HepG2 (cell line): Measurements from ENCODE around the gene THUMPD2. TPM values are rescaled to one million over a fixed set of nuclear protein-coding genes. Genes with fewer than 3 reads are reported as not detected.

ENCODE experiments used
- DR1 ChIP-seq: sonication (generic); formaldehyde crosslinking; IDR thresholded peaks from 2 replicates; pipeline ENCODE4 v1.8.0; 2021; ENCODE audit warnings: mild to moderate bottlenecking, missing genetic modification reagents, inconsistent platforms
- ELK4 ChIP-seq: sonication (generic); formaldehyde crosslinking; IDR thresholded peaks from 2 replicates; pipeline ENCODE4 v1.9.0; 2021; ENCODE audit warnings: missing genetic modification reagents, borderline replicate concordance
- MLXIP ChIP-seq: sonication (generic); formaldehyde crosslinking; IDR thresholded peaks from 2 replicates; pipeline ENCODE4 v1.9.0; 2021; ENCODE audit warnings: missing genetic modification reagents, borderline replicate concordance
- RAD51 ChIP-seq: fragments of 450-650 bp; IDR thresholded peaks from 2 replicates; pipeline ENCODE4 v1.6.1; 2016; ENCODE audit warnings: borderline replicate concordance
- RBAK ChIP-seq: sonication (generic); formaldehyde crosslinking; IDR thresholded peaks from 2 replicates; pipeline ENCODE4 v1.5.1; 2020; ENCODE audit warnings: mild to moderate bottlenecking, missing genetic modification reagents
- REPIN1 ChIP-seq: sonication (generic); formaldehyde crosslinking; IDR thresholded peaks from 2 replicates; pipeline ENCODE4 v1.8.0; 2022; ENCODE audit warnings: missing genetic modification reagents, low read depth, mild to moderate bottlenecking, borderline replicate concordance
- TBP ChIP-seq: sonication (generic); formaldehyde crosslinking; IDR thresholded peaks from 2 replicates; pipeline ENCODE4 v1.5.0; 2020; ENCODE audit warnings: missing genetic modification reagents
- ZNF326 ChIP-seq: sonication (generic); formaldehyde crosslinking; IDR thresholded peaks from 2 replicates; pipeline ENCODE4 v1.4.0; 2020; ENCODE audit warnings: missing genetic modification reagents, borderline replicate concordance
- ZNF34 ChIP-seq: sonication (generic); formaldehyde crosslinking; IDR thresholded peaks from 2 replicates; pipeline ENCODE4 v1.4.0; 2020; ENCODE audit warnings: mild to moderate bottlenecking, missing genetic modification reagents, borderline replicate concordance
- ZNF354B ChIP-seq: sonication (generic); formaldehyde crosslinking; IDR thresholded peaks from 2 replicates; pipeline ENCODE4 v1.8.0; 2022; ENCODE audit warnings: mild to moderate bottlenecking, missing genetic modification reagents
- ZNF567 ChIP-seq: sonication (generic); formaldehyde crosslinking; IDR thresholded peaks from 2 replicates; pipeline ENCODE4 v1.8.1; 2023; ENCODE audit warnings: mild to moderate bottlenecking, missing genetic modification reagents, borderline replicate concordance
- ZNF646 ChIP-seq: sonication (generic); formaldehyde crosslinking; IDR thresholded peaks from 2 replicates; pipeline ENCODE4 v1.9.0; 2021; ENCODE audit warnings: mild to moderate bottlenecking, missing genetic modification reagents
- polyA plus RNA-seq, 8 experiments: library from polyadenylated mRNA; depleted of rRNA in 3 of 8; stranded (reverse) in 7 of 8; unstranded in 1 of 8; fragments of >200 nt; fragmentation: Illumina TruSeq in 4 of 8; extraction: Trizol in 4 of 8; gene quantifications; 2 replicates each; pipeline versions ENCODE4 v1.2.1 to v1.2.3, GENCODE V29; 2011 to 2016; ENCODE audit warnings: low read depth in 4 of 8, missing spikeins in 1 of 8, mixed read lengths in 1 of 8; ENCODE audit not compliant: insufficient read depth in 1 of 8
- total RNA-seq, 5 experiments: library from RNA; depleted of rRNA; stranded (reverse); fragments of >200 nt; fragmentation: Illumina TruSeq; extraction: Trizol; gene quantifications; 2 replicates each; pipeline ENCODE4 v1.2.3, GENCODE V29; 2016; ENCODE audit warnings: low read depth in 1 of 5
- TF ChIP-seq, protein P1 (sequence below): sonication (generic); formaldehyde crosslinking; IDR thresholded peaks from 2 replicates; pipeline ENCODE4 v1.8.1; 2023; ENCODE audit warnings: mild to moderate bottlenecking, missing genetic modification reagents

The THUMPD2 gene
- total and polyA plus RNA-seq, 2 of the 13 experiments (the other 11 are each of a cell fraction or from before 2014, with no cell fraction given), result 11.8 to 15.6 TPM

DNA sequence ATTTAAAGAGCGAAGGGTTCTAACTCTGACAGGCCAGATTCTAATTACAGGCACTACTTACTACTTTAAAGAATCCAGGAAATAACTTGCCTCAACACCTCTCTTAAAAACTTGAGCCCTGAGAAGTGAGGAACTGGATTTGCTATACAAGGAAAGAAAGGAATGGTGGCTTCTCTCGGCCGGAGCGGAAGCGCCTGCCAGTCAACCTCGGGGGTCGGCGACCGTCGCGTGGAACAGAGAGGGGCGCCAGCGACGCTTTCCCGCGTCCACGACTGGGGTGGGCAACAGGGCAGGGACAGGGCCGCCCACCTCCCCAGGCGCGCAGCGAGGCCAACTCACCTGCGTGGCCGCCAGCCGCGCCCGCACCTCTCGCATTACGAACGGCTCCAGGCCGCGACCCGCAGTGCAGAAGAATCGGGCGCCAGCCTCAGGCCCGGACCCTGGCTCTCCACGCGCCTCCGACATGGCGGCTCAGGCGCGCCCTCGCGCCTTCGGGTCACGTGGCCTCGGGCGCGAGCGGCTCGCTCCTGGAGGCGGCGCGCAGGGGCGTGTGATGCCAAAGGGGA, at the start of gene THUMPD2 (continued):
- TF ChIP-seq MLXIP (CRISPR knock-in tag) (peak; percentile 89), ZNF34 (CRISPR knock-in tag) (0 out of 2 replicates have a peak, but pooled peaks have one; percentile 40), REPIN1 (peak; percentile 88), ZNF326 (CRISPR knock-in tag) (no peak), ZNF646 (CRISPR knock-in tag) (no peak), ELK4 (CRISPR knock-in tag) (no peak), ZNF354B (CRISPR knock-in tag) (no peak), RBAK (CRISPR knock-in tag) (no peak), ZNF567 (CRISPR knock-in tag) (peak; percentile 94; the same call in 1 of the 2 replicates), DR1 (CRISPR knock-in tag) (peak; percentile 88), RAD51 (peak; percentile 71; the same call in 1 of the 2 replicates), TBP (CRISPR knock-in tag) (no peak)
- TF ChIP-seq, protein P1, sequence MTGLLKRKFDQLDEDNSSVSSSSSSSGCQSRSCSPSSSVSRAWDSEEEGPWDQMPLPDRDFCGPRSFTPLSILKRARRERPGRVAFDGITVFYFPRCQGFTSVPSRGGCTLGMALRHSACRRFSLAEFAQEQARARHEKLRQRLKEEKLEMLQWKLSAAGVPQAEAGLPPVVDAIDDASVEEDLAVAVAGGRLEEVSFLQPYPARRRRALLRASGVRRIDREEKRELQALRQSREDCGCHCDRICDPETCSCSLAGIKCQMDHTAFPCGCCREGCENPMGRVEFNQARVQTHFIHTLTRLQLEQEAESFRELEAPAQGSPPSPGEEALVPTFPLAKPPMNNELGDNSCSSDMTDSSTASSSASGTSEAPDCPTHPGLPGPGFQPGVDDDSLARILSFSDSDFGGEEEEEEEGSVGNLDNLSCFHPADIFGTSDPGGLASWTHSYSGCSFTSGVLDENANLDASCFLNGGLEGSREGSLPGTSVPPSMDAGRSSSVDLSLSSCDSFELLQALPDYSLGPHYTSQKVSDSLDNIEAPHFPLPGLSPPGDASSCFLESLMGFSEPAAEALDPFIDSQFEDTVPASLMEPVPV (CRISPR knock-in tag), result peak; percentile 87
